Activated CD8-positive, alpha-beta memory T cell treated with anti-CD3 and anti-CD28 coated beads for 36 hours (primary cell): ENCODE data around the gene NELL1. TPM values are rescaled to one million over a fixed set of nuclear protein-coding genes. Genes with fewer than 3 reads are reported as not detected.

Experiments
- CTCF ChIA-PET: fragments of 350-600 bp; sonication (Branson Sonifier 250); formaldehyde crosslinking; loops from one replicate; lab custom pipeline; 2021; ENCODE audit warnings: antibody characterized with exemption; lab: Charles Lee
- POLR2A ChIA-PET: fragments of 350-600 bp; sonication (Branson Sonifier 250); formaldehyde crosslinking; loops from one replicate; lab custom pipeline; 2021; ENCODE audit warnings: antibody characterized with exemption; lab: Charles Lee
- total RNA-seq, 2 experiments: library from RNA; stranded (reverse); gene quantifications; one replicate each; pipeline ENCODE4 v1.2.3, GENCODE V29; 2021

NELL1 gene
- total RNA-seq, 2 experiments from 2014 or later = not detected

DNA sequence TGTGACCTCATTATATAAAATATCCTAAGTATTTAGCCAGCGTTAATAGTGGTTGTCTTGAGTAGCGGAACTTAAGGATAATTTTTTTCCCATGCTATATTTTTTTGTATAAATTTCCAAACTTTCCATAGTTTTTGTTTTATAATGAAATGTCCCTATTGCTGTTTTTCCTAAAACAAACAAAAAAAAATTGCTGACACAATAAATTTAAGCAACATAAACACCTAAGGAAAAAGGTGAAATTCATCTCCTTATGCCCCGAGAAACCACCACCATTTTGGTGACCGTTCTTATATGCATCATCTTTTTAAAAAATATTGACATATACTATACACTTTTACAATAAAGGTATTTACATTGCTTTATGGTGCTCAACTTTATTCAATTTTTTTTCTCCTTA, 814.7 kb downstream of the NELL1 start:
- CTCF ChIA-PET = no interaction called here
- POLR2A ChIA-PET = no interaction called here

DNA sequence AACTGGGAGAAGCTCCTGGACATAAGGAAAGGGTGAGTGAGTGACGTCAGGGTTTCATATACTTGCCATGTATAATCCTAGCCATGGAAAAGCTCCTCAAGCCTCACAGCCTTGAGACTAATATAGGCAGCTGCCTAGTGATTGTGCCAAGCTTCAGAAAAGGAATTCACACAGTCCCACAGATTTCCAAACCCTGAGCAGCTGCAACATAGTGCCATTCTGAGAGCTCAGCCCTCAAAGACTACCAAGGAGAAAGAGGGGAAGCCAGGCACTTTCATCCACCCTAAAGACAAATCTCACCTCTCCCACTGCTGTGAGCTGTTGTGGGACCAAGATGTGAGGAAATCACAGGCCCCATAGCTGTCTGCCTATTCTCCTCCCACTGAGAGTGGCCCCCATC, 815.6 kb downstream of the NELL1 start:
- ChIA-PET CTCF (no interaction called here), POLR2A (no interaction called here)

DNA sequence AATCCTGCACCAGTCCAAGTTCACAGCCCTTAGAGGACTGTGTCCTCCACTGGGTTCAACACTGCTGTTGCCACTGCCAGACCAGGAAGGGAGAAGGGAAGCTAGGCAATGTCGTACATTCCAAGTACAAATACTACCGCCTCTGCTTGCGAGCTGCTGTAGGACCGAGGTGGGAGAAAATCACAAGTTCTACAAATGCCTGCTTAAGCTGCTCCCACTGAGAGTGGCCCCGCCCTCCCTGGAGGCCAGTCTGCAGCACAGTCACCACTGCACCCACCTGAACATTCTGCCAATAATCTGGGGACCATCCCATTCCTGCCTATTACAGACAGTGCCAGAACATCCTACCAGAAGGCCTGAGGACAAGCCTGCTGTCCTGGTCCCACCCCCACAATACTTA, 816.0 kb downstream of the NELL1 start:
- ChIA-PET POLR2A (no interaction called here), CTCF (no interaction called here)

DNA sequence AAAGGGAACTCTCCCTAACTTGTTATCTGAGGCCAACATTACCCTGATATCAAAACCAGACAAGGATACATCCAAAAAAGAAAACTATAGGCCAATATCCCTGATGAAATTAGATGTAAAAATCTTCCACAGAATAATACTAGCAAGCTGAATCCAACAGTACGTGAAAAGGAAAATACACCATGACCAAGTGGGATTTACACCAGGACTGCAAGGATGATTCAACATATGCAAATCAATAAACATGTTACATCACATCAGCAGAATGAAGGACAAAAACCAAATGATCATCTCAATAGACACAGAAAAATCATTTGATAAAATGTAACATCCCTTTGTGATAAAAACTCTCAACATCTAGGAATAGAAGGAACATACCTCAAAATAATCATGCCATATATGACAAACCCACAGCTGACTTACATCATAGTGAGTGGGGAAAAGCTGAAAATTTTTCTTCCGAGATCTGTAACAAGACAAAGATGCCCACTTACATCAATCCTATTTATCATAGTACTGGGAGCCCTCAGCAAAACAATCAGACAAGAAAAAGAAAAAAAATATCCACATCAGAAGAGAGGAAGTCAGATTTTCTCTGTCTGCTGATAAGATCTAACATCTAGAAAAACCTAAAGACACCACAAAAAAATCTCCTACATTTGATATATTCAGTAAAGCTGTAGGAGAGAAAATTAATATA, 820.2 kb downstream of the NELL1 start:
- POLR2A ChIA-PET = no interaction called here
- CTCF ChIA-PET = no interaction called here

DNA sequence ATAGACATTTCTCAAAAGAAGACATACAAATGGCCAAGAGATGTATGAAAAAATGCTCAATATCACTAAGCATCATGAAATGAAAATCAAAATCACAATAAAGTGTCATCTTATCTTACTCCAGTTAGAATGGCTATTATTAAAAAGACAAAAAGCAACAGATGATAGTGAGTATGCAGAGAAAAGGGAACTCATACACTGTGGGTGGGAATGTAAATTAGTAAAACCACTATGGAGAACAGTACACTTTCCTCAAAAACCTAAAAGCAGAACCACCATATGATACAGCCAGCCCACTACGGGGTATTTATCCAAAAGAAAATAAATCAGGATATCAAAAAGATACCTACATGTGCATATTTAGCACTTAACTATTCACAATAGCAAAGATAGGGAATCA, 823.5 kb downstream of the NELL1 start:
- CTCF ChIA-PET = no interaction called here

DNA sequence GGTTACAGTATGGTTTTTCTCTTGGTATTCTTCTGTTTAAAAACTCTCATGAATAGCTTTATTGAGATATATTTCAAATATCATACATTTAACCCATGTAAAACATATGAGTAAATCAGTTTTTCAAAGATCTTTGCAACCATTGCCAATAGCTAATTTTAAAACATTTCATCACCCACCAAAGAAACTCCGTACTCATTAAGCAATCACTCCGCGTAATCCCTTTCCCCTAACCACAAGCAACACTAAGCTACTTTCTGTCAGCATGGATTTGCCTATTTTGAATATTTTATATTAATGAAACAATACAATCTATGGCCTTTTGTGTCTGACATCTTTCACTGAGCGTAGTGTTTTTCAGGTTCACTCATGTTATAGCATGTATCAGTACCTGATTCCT, 825.6 kb downstream of the NELL1 start:
- POLR2A ChIA-PET = no interaction called here
- CTCF ChIA-PET = no interaction called here

More for the DNA sequence above, 823.5 kb downstream of the NELL1 start:
- POLR2A ChIA-PET = no interaction called here

DNA sequence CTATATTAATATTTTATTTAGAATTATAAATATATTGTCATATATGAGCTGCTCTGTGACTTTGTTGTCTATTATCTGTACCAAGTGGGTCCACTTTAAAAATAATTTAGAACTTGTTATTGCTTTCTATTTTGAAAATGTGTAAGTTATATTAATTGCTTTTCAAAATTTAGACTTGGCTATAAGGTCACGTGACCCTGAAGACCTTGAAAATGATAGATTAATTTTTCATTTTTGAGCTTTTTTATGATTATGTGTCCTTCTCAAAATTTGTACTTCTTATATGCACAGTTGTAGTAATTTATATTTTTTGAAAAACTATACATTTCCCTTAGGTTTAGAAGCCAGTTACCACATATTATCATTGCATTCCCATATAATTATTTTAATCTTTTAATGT, 826.5 kb downstream of the NELL1 start:
- CTCF ChIA-PET = no interaction called here
- POLR2A ChIA-PET = no interaction called here

DNA sequence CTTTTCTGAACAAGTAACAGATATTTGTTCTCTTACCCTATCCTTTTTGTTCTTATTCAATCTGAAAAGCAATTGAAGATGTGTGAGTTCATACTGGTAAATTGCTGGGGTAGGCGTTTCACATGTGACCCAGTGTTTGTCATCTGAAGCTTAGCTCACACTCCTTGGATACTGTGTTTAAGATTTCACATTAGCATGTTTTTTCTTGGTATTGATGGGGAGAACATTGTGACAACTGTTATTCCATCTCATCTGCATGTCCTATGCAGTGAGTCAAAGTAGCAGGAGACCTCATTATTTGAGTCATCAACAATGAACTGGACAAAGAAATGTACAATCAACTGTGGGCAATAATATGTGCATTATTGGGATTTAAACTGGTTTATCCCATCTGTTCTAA, 831.9 kb downstream of the NELL1 start:
- ChIA-PET CTCF (no interaction called here), POLR2A (no interaction called here)

DNA sequence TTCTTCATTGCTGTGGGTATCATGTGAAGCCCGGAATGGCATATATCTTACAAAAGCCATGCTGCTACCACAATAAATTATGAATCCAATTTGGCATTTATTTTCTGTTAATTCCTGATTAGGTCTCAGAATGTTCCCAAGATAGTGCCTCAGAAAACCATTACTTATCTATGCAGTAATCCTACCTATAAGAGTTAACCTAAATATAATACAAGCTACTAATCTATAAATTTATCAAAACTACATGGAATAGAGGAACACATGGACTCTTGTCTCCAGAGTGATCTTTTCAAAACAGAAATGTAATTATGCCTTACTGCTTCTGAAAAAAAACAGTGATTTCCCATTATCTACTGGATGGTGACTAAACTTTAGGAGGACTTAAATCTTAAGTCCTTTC, 835.7 kb downstream of the NELL1 start:
- POLR2A ChIA-PET = no interaction called here
- CTCF ChIA-PET = no interaction called here

DNA sequence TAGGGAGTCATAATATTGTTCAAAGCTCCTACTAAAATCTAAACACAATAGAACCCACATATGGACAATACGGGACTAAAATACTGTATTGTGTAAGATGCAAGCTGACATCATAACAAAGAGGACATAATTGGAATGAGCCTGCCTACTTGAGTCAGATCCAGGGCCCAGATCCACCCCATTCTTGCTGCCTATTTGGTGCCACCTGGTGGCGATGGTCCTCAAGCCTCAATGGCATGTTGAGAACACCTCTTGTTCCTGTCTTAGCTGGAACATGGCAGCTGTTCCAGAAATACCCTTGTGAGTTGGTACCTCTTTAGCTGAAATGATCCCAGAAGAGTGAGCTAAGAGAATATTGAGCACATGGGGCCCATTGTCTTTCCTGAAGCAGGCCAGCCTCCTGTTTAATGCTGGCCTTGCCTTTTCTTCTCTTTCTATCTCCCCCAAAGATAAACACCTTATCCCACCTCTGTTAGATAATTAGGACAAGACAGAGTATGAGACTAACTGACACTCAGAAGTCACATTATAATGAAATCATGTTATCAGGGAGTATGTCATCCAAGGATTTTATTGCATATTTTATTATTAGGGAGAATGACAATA, 842.6 kb downstream of the NELL1 start:
- POLR2A ChIA-PET = no interaction called here
- CTCF ChIA-PET = no interaction called here

DNA sequence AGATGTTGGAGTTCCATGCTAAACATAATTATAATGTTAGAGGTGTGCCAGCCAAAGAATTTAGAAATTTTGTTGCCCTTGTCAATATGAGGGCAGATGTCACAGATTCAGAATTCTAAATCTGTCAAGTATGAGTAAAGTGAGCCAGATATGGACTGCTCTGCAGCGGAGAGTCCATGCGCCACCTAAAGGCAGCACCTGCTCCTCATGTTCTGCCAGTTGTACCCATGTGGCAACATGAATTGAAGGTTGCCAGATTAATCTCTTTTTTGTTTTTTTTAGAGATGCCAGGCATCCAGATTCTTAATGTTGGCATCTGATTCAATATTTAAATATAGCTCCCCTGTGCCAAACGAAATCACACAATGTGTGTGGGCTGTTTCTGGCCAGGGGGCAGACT, 844.9 kb downstream of the NELL1 start:
- ChIA-PET POLR2A (no interaction called here), CTCF (no interaction called here)

DNA sequence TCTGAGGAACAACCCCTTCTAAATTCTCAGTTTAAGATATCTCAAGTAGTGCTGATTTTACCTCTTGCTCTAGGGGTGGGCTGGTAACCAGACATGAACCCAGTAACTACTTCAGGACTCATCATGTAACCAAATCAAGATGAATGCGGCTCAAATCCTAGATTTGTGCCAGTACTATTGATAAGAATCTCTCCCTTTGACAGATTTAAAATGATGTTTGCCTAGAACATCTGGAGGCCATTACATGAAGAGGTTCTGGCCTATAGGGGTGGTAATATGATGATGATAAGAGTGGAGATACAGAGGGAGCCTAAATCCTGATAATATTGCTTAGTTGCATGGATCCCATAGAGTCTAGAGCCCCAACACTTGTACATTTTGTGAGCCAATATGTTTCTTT, 850.9 kb downstream of the NELL1 start:
- ChIA-PET POLR2A (no interaction called here), CTCF (no interaction called here)

DNA sequence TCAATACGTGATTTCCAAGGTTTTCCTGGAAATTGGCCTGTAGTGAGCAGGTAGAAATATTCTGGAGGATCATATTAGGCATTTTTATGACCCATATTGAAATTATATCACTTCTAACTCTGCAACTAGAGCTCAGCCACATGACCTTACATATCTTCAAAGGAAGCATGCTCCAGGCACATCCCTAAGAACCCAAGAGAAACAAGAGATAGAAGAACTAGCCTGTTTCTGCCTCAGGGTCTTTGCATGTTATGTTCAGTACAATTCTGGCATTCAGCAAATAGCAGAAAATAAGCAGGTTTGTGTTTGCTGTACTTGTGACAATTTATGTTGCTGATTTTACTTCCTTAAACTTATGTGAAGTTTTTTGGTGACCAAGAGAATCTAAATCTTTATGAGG, 859.8 kb downstream of the NELL1 start:
- POLR2A ChIA-PET = no interaction called here

DNA sequence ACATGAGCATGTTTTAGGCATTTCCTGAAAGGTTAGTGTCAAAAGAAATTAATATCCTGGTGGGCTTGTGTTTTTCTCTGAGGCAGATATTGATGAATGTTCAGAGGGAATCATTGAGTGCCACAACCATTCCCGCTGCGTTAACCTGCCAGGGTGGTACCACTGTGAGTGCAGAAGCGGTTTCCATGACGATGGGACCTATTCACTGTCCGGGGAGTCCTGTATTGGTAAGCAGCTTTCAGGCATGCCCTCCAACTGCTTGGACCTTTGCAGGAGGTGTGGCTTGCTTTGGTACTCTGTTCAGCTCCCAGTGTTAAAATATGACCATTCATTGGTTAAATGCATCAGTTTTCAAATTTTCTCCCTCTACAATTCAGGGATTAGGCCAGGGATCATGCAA, 864.9 kb downstream of the NELL1 start:
- ChIA-PET CTCF (no interaction called here), POLR2A (no interaction called here)

More for the DNA sequence above, 859.8 kb downstream of the NELL1 start:
- CTCF ChIA-PET = no interaction called here

DNA sequence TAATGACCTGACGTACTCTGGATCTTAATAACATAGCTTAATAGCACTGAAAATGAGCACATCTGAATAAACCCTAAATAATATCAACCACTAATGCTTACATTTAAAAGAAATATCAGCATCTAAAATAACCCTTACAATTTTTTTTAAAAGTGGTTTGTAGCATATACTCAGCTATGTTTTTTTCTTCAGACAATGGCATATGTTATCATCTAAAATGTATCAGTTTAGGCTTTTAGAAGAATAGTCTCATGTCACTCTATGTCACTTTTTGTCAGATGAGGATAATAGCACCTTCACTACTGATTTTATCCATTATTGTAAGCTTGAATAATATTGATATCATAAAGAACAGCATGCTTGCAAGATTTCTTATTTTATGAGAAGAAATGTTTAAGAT, 868.6 kb downstream of the NELL1 start:
- ChIA-PET CTCF (no interaction called here), POLR2A (no interaction called here)

DNA sequence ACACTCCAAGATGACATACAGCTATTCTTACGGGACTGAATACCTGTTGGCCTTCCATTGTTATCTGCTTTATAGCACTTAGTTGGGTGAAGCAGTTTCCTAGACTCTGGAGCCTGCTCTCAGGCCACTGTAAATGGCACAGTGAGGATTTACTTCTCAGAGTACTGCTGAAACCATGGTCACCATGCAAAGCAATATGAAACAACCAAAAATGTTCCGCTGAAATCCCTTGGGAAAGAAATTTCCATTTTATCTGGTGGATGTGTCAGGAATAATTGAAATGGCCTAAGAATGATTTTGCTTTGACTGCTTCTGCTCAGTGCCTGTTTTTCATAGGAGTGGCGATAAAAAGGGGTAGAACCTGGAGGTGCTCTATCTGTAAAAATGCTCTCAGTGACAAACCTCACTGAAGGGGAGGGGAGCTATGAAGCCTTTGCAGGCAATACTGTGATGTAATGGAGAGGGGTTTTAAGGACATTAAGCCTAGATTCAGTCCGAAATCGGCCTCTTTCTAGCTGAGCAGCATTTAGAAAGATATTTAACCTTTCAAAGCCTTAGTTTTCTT, 871.9 kb downstream of the NELL1 start:
- POLR2A ChIA-PET = no interaction called here
- CTCF ChIA-PET = no interaction called here

DNA sequence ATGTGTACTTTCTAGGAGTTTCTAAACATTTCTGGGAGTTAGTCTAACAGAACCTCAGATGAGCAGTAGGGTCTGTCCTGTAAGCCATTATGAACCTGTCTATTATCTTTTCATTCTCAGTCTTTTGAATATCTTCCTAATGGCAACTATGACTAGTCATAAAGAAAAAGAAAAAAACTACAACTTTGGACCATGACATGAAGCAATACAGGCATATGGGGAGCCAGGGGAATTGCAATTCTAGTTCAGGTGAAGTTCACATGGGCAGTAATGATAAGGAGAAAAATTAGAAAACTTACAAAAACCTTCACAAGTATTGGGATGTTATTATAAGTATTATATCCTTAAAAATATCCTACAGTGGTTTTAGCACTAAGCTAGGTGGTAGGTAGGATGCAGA, 874.5 kb downstream of the NELL1 start:
- ChIA-PET CTCF (no interaction called here), POLR2A (no interaction called here)

DNA sequence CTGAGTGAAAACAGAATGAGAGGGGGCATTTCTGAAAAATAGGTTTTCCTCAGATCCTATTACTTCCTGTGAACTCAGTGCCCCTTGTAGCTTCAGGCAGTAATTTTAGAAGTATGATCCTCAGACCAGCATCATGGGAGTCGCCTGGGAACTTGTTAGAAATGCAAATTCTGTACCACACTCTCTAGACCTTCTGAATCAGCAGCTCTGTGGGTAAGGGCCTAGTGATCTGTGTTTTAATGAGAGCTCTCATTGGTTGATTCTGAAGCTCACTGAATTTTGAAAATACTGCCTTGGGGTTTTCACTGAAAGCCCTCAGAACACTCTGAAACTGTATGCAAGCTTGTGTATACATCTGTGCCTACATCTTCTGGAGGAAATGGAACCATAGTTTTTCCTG, 876.3 kb downstream of the NELL1 start:
- CTCF ChIA-PET = no interaction called here

DNA sequence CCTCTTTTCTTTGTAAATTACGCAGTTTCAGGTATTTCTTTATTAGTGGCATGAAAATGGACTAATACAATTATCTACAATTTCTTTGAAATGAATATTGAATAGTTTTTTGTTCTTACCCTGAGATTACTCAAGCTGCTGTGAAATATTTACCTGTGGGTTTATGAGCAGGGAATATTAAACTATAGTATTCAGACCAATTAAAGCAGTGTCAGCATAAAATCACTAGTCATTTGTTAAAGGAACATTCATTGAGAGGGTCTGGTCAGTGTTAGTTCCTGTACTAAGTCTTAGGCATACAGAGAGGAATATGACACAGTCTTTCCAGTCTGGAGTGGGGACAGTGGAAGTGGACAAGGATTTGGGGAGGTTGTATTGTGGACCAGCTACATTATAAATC, 877.3 kb downstream of the NELL1 start:
- ChIA-PET POLR2A (no interaction called here), CTCF (no interaction called here)

More for the DNA sequence above, 876.3 kb downstream of the NELL1 start:
- POLR2A ChIA-PET = no interaction called here

DNA sequence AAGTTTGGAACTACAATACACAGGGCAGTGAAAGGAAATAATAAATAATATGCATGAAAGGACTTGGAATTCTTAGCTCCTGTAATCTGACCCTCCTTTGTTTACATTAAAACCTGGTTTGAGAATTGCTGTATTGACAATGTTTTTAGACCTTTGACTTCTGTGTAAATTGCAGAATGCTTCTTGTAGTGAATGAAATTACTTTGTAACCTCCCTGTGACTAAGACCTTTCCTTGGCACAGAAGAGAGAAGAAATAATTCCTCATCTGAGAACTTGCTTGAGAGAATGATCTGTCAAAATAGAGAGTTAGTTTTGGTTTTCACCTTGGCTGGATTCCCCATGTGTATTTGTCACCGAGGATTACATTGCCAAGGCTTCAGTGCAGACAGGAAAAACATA, 883.5 kb downstream of the NELL1 start:
- ChIA-PET CTCF (no interaction called here), POLR2A (no interaction called here)

DNA sequence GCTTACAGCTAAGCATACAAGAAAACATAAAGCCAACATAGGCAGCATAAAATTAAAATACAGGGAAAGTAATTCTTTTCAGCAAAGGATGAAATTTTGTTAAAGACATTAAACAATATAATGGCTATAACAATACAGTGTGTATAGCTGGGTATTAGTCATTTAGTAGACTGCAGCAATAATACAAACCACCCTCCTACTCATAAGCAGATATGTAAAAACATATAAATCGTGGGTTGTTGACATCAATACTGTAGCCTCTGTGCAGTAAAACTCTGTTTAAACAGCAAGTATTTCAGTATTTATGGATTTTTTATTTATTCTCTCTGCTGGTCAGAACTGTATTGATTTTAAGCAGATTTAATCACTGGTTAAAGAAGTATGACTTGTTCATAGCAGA, 884.4 kb downstream of the NELL1 start:
- POLR2A ChIA-PET = no interaction called here
- CTCF ChIA-PET = no interaction called here
